ENCODE measurements around the gene AOX1.
"Not testable (repeated sequence)": the region's sequence is repeated elsewhere in the genome, so short reads cannot be mapped to it uniquely, and the experiment has no call there.

Gene AOX1

DNA sequence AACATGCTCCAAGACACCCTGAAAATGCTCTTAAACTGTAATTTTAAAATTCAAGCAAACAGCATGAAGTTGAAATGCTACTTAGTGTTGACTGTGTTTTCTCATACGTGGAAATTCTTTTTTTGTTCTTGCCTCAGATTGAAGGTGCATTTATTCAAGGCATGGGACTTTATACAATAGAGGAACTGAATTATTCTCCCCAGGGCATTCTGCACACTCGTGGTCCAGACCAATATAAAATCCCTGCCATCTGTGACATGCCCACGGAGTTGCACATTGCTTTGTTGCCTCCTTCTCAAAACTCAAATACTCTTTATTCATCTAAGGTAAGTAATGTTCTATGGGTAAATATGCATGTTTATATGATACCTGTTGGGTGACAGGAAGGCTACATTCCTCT lies 82.7 kb downstream of the AOX1 start:
- no peak for DNase-seq (ENCODE audit: low read depth)

DNA sequence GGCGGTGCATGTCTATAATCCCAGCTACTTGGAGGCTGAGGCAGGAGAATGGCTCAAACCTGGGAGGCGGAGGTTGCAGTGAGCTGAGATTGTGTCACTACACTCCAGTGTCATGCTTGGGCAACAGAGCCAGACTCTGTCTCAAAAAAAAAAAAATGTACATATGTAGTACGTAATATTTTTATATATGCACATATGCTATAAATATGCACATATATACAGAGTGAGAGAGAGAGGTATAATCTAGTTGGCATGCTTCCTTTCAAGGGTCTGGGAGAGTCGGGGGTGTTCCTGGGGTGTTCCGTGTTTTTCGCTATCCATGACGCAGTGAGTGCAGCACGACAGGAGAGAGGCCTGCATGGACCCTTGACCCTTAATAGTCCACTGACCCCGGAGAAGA lies 83.5 kb downstream of the AOX1 start:
- DNase-seq (ENCODE audit: low read depth): no peak

DNA sequence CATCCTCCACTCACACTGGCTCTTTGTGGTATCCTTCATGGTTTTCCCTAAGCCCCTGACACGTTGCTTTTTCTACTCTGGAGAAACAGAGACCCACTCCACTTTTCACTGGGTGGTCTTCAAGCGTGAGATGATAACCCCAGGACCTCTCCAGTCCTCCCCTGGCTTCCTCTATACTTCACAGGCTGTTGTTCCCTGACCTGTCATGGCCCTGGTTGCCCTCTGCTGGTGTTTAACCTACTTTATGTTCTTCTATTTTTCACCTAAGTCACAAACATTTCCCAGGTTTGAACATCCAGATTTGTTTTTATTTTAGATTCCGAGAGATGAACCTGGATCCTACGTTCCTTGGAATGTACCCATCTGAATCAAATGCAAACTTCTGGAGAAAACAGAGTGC lies 84.5 kb downstream of the AOX1 start:
- DNase-seq (ENCODE audit: low read depth): no peak

DNA sequence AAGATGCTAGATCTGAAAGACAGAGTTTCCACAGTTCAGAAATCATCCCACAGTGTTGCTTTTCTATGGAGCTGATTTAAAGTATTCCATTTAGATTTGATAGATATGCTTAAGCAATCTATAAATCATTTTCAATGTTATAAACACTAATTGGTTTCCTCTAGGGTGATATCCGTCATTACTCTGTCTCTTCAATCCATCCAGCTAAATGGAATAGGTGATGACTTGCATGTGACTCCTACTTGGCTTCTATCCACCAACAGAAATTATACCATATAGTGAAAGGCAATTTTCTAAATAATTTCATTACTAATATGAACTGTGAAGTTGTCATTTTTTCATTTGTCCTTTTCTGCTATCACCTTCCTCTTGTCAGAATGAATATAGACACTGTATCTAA lies 84.9 kb downstream of the AOX1 start:
- DNase-seq (ENCODE audit: low read depth): no peak

DNA sequence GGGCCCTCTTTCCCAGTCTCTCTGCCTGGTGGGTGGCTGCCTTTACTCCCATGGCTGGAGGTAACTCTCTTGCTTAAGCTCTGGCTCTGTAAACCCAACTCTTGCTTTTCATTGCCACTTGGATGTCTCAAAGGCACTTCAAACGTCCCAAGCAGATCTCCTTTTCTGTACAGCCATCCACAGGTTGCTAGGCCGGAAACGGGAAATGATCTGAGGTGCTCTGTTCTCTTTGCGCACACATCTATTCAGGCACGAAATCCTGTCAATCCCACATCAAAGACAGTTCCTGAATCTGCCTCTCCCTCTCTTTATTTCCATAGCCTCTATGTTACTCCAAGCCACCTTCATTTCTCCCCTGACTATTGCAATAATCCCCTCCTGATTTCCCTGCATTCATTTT lies 87.4 kb downstream of the AOX1 start:
- DNase-seq (ENCODE audit: low read depth): no peak

DNA sequence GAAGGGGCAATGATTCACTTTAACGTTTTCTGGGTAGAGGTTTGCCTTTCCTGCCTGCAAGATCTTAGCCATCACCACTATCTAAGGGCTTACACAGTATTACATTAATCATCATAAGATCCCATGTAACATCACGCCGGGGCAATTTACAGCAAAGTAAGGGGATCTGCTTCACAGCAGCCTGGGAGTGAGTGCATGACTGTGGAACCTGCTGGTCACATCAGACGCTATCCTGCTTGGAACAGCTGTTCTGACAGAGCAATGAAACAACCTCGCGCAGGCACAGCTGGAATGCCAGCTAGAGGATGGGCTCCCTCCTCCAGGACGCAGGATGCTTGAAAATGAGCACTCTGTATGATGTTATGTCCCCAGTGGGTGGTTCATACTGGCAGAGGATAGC lies 89.0 kb downstream of the AOX1 start:
- DNase-seq (ENCODE audit: low read depth): no peak

DNA sequence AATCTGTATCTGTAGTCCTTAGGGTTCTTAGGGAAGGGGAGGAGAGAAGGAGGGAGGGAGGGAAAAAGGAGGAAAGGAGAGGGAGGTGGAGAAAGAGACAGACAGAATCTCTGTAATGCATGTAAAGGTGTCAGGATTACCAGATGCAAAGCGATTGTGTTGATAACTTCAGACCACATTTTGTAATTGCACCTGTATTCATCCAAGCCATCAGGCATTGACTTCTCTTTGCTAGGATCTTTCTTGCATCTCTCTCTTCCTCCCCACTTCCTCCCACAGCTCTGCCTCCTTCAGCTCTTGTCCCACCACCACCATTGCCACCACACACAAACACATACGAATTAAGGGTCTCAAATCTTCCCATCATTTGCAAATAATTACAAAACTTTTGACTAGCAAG lies 91.4 kb downstream of the AOX1 start:
- DNase-seq (ENCODE audit: low read depth): no peak

DNA sequence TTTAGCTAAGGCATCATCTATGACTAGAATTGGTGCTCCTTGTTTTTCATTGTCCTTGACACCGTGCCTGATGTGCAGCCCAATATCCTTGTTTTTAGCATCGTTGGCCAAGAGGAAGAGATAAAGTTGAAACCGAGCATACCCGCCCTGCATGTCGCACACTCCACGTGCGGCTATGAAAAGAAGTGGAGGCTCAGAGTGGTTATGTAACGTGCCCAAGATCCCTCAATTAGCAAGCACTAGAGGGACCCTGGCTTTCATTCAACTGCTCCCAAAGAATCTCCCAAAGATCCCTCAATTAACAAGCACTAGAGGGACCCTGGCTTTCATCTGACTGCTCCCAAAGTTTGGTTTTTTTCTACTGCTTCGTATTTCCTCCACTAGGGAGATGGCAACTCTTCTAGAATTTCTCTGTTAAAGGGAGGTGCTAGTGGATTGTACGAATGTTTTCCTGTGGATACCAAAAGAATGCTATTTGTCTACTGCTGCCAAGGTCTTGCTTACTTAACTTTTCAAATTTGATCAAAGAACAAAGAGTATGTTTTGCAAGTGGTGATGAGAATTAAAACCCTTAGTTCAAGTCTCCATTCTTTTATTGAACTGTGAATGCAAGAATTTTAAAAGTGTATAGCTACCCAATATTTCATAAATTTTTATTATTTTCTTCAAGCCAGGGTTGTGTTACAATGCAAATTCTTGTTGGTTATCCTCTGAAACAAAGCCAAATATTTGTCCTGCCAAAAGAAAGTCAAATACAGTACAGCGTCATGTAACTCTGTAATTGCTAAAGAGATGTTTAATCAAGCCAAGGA lies 92.1 kb downstream of the AOX1 start:
- DNase-seq (ENCODE audit: low read depth): no peak

DNA sequence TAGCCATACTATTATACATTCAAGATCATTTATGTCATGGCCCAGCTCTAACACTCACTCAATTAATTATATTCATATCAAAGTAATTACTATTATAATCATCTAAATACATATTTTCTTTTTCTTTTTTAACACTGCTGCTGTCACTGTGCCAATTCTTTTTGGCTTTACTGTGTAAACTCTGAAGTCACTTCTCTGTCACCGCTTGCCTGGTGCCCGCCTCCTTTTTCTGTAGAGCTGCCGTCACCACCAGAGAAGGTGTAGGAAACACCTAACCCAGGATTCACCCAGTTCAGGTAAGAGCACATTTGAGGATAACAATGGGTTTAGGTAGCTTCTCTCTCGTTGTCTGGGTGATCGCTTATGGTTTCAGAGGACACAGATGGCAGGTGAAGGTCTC lies 93.3 kb downstream of the AOX1 start:
- no peak for DNase-seq (ENCODE audit: low read depth)

DNA sequence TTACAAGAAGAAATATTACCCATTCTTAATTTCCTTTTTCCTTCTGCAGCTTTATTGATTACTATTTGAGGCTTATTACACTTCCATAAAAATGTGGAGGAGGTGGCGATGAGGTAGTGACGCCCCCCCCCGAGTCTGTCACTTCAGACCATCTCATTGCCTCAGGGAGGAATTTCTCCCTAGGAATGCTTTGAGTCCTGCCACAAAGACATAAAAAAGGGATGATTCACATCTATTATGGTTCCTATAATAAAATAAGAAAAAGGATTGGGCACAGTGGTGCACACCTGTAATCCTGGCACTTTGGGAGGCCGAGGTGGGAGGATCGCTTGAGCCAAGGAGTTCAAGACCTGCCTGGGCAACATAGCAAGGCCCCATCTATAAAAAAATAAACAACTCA lies 93.7 kb downstream of the AOX1 start:
- no peak for DNase-seq (ENCODE audit: low read depth)

DNA sequence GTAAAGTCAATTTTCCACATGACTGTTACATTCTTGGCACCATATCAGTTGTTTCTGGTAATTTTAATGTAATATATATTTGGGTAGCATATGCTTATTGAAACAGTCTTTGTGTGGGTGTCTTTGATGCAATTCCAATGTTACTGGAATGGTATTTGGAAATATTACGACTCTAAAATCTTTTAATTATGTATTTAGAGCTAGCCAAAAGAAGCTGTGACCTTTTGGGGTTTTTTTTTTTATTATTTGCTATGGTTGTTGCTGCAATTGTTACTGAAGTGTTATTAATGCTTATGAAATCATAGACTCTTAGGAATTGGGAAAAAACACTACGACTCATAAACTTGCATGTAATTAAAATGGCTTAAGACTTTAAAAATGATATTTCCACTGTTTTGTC lies 95.9 kb downstream of the AOX1 start:
- DNase-seq (ENCODE audit: low read depth): no peak

DNA sequence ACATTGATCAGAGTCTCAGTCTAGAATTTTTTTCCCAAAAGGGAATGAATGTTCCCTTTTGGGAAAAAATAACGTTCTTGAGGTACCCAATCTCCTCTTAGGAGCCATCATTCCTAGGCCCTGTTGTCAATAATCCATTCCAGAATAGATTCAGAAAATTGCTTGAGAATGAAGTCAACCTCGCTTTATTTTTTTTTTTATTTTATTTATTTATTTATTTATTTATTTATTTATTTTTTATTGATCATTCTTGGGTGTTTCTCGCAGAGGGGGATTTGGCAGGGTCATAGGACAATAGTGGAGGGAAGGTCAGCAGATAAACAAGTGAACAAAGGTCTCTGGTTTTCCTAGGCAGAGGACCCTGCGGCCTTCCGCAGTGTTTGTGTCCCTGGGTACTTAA lies 96.6 kb downstream of the AOX1 start:
- DNase-seq (ENCODE audit: low read depth): not testable (repeated sequence)

DNA sequence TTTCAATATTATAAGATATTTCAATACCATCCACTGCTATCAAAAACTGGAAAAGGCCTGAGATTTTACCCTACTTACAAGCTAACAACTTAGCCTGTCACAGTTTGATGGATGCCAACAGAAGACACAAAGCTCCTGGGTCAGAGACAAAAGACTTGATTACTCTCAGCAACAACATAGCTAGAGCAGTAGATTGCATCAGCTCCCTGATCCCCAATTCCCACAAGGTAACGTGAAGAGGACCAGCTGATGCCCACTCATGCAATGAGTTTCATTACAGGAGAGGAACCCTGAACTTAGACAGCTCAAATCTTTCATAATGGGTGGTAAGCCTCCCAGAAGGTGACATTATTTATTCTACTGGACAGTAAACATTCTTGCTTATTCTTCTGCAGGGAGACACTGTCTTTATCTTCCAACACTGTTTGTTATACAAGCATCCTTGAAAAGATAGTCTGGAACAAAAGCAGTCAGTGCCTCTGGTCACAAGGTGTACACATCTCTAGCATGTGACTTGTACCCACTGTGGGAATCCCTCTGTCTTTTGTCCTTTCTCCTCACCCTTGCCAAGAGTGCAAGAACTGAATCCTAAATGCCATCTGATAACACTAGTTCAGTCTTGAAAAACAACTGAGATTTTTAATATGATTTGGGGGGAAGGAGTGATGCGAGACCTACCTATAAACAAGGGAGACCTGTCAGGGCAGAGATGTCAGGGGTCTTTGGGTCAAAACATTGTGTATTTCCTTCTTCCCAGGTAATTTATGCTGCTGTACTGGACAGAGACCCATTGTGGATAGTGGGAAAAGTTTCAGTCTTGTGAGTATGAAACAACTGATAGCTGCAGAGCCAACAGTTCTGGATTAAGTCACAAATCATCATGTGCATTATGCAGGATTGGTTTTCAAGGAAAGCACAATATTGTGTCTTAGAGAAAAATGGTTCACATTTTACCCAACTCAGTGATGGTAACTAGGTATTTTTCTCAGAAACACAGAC lies 102.4 kb downstream of the AOX1 start:
- no peak for DNase-seq (ENCODE audit: low read depth)

DNA sequence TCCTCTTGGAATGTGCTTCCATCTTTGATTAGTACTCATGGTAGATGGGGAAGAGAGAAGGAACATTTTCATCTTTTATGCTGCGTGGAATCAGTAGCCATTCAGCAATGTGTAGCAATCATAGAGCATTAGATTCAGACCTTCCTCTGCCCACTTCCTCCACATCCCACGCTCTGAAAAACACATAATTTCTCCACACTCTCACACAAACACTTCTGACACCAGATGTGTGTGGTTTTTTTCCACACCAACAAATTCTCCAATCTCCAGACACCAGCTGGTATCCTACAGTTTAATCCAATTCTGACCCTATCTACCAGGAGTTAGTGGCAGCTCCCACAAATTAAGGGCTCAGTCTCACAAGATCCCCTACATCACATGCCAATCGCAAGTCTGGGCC lies 103.3 kb downstream of the AOX1 start:
- no peak for DNase-seq (ENCODE audit: low read depth)

DNA sequence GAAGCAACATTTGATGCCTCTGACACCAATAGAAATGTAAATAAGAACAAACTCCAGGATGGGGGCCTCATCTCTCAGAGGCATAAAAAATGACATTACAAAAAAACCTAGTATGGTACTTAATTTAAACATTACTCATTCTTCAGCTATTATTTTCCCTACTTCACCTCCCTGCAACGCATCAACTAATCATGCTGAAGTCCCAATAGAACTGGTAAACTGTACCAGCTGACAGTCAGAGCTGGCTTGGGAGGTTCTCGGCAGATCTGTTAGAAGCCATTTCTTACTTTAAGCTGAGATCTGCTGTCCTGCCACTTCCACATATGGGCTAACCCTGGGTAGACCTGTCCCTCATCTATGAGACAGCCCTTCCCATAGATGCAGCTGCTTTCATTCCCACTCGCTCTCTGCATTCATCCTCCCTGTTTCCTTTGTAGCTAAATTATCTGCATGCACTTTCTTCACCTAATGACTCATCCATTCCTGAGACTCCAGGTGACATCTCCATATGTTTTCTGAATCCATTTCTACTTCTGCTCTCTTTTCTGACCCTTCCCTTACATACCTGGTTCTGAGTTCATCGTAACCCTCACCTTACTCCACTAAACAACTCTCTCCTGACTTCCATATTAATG lies 108.1 kb downstream of the AOX1 start:
- no peak for DNase-seq (ENCODE audit: low read depth)

DNA sequence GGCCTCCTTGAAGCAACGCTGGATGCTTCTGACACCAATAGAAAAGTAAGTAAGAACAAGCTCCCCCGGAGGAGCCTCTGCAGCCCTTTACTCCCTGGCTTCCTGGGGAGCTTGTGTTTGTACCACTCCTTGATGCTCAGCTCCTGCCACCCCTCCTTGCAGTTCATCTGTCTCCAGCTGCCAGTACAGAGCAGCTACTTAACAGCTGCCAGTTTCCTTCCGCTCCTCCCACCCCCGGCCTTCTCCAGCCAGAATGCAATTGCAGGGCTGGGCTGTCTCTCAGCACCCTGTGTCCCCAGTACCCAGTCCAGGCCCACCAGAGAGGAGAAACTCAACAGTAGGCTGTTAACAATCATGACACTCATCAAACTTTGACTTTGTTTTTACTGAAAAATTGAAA lies 109.4 kb downstream of the AOX1 start:
- DNase-seq (ENCODE audit: low read depth): no peak

DNA sequence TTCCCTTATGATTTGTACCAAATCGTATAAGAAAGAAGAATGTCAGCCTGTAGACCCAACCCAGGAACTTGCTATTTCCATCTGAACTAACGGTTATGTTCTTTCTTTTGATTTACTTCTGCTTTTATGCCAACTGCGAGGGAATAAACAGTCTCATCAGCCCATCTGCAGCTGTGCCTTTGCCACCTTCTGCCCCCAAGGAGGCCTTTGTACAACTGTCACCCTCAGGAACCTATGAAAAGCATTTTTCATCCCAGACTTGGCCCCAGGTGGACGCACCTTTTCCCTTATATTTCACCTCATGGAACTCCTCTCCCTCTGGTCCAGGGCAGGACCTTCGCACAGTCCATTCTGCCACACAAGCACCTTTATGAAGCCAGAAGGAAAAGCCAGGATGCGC lies 109.8 kb downstream of the AOX1 start:
- DNase-seq (ENCODE audit: low read depth): no peak

DNA sequence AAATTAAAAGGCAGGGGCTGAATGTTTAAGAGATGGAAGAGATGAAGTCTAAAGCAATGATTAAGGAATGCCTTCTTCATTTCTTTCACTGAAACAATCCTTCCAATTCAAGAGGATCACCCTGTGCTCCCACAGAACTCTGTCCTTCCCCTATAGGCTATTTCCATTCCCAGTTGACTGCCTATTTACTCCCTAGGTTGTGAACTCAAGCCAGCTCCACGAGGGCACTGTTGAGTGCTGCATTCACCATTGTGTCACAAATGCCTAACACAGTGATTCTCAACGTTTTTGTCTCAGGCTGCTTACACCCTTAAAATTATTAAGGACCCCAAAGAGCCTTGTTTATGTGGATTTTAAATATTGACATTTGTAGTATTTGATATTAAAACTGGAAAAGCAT lies 112.4 kb downstream of the AOX1 start:
- no peak for DNase-seq (ENCODE audit: low read depth)

DNA sequence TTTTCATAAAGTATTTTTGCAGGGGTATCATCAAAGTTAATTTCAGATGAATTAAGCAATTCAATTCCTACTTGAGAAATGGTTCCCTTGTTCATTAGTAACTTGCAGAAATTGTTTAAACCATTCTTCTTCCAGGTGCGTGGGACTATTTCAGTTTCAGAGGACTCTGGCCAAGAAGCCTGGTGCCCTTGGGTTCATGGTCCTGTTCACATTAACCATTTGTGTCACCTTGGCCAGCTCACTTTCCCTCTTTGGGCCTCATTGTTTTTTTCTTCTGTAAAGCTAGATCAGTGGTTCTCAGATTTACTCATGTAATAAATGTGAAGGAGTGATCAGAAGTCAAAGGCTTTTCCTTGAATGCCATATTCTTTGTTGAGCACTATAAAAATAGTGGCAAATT lies 113.5 kb downstream of the AOX1 start:
- DNase-seq (ENCODE audit: low read depth): no peak

DNA sequence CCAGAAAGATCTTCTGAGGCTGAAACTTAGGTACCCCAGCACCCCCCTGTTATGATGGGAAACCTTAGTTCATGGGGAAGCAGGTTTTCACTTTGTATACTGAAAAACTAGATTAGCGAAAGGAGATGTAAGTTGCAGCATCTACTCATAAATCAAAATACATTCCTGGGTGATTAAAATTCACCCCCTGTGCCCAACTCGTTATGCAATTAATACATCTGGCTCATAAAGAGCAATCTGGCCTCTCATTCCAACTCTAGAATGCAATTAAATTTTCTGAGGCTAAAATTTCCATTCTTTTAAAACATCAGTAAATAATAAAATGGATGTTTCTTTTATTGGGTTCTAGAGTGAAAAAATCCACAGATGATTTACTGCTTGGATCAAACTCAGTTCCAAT lies 115.0 kb downstream of the AOX1 start:
- no peak for DNase-seq (ENCODE audit: low read depth)

DNA sequence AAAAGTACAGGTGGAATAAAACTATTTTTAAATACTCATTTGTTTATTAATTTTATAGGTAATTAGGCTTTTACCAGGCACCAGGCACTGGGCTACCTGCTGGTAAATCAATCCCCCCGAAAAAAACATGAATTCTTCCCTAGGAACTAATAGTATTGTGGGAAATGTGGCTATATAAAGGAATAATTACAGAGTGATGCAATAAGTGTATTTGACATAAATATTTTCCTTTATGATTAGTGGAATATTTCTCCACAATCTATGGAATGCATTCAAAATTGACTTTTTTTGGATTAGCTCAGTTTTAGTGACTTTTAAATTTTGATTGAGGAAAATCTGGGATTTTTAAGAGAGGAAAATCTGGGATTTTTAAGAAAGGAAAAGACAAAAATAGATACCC lies 116.2 kb downstream of the AOX1 start:
- DNase-seq (ENCODE audit: low read depth): no peak

DNA sequence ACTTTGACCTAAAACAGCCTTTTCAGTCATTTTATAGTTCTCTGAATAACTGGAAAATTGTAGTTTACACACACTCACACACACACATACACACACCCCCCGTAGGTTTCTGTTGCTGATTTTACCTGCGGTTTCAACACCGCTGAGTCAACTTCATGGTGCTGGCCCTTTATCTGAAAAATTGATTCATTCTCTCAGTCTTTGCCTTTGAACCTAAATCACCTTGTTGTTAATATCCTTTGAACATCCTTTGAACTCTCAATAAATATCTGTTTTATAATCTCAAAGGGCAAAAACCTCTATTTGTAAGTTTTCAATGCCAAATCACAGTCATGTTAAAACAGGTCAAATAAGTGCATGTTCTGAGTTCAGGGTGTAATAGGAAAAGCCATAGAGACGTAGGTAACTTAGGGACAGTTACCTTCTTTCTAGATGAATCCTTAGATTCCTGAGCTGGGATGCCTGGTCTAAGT lies 116.9 kb downstream of the AOX1 start:
- peak; percentile 55 for DNase-seq (ENCODE audit: low read depth)

All from activated T-cell treated with anti-CD3 and anti-CD28 coated beads for 24 hours (primary cell).